HG02798 (cell line): Measurements from ENCODE around the gene ENTHD1.

Experiments used
- ATAC-seq: cut with Tn5 transposase; IDR thresholded peaks from one replicate; pipeline ENCODE4 v1.9.1; 2021; ENCODE audit warnings: mild to moderate bottlenecking; ENCODE audit not compliant: unreplicated experiment, poor library complexity

The ENTHD1 gene

DNA sequence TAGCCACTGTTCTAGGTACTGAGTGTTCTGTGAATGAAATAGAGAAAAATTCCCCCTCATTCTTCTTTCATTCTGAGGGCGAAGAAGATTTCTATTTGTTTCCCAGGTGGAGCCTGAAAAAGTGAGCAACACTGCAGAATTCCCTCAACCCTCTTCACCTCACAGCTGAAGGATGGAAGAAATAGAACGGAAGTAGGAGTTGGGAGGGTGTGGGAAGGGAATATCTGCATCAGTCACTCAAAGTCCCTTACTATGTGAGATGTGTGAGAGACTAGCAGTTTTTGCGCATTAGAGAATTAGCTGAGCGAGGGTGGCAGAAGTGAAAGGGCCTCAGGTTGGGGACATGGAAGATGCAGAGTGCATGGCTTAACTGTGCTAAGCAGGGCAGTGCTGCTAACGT is 88.4 kb downstream of the ENTHD1 start:
- no peak for ATAC-seq

GRCh38 chr22:39802682-39803081 is 90.9 kb downstream of the ENTHD1 start:
- ATAC-seq = no peak

- ATAC-seq = no peak
Measured at GRCh38 chr22:39800790-39801520, 92.6 kb downstream of the ENTHD1 start.

DNA sequence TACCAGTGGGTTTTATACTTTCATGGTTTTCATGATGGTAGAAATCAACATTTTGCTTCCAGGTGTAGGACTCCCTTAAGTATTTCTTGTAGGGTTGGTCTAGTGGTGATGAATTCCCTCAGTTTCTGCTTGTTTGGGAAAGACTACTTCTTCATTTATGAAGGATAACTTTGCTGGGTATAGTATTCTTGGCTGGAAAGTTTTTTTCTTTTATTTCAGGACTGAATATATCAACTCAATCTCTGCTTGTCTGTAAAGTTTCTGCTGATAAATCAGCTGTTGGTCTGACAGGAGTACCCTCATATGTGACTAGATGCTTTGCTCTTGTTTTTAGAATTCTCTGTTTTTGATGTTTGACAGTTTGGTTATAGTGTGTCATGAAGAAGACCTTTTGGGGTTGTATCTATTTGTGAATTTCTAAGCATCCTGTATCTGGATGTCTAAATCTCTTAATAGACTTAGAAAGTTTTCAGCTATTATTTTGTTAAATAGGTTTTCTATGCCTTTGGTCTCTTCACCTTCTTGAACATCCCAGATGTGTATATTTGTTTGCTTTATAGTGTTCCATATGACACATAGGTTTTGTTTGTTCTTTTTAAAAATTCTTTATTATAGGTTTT is 95.9 kb downstream of the ENTHD1 start:
- ATAC-seq = no peak

- ATAC-seq = no peak
Measured at GRCh38 chr22:39789788-39790187, 103.8 kb downstream of the ENTHD1 start.

DNA sequence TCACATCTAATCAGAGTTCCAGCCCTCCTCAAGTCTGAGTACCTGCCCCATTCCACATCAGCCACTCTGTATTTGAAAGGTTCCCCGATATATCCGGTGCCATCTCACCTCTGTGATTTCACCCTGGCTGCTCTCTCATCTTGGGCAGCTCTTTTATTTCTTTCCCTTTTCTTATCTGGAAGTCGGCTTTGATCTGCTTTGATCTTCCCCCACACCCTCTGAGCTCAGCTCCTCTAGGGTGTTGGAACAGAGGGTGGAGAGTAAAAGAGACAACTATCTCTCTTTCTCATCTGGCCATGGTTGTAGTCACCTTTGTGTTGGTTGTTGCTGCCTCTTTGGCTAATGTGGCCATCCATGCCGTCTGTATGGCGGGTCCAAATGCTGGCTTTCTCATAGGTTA is 108.3 kb downstream of the ENTHD1 start:
- ATAC-seq = no peak

GRCh38 chr22:39777716-39778454 is 115.7 kb downstream of the ENTHD1 start:
- ATAC-seq = no peak

- no peak for ATAC-seq
Measured at GRCh38 chr22:39776295-39777009, 117.1 kb downstream of the ENTHD1 start.

DNA sequence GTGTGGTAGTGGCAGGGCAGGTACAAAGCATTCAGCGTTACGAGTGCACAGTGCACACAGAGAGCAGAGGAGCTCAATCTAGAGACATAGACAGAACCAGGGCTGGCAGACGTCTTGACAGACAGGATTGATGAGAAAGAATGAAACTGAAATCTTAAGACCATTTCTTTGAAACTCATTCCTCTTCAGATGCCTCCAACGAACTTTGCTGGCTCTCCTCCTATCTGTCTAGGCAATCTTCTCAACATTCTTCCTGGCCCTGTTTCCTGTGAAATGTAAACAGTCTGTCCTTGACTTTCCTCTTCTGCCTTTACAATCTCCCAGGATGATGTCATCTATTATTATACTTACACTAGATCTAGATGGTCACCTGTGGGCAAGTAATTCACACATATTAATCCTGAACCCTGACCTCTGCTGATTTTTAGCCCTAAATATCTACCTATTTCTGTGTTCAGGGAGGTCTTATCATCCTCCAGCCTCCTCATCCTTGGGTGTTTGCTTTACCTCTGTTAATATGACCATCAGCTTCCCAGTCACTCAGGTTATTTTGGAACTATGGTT is 119.5 kb downstream of the ENTHD1 start:
- ATAC-seq = no peak

- ATAC-seq = no peak
Measured at GRCh38 chr22:39773503-39773902, 120.1 kb downstream of the ENTHD1 start.

- no peak for ATAC-seq
Measured at GRCh38 chr22:39771486-39771885, 122.1 kb downstream of the ENTHD1 start.

DNA sequence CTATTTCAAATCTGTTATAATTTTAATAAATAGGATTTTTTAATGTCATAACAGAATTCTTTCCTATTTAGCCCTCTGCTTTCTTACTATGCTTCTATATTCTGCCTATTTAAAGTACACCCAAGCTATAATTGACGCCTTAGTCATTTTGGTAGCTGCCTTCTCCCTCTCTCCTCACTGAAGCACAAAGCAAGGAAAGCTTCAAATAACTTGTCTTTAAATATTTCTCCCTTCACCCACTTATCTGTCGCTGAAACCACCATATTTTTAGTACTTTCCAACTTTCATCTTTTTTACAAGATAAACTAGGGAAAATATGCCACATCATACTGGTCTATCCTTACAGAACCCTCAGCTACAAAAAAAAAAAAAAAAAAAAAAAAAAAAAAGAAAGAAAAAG is 127.9 kb downstream of the ENTHD1 start:
- ATAC-seq = no peak

GRCh38 chr22:39765046-39765445 is 128.5 kb downstream of the ENTHD1 start:
- no peak for ATAC-seq

- ATAC-seq = no peak
Measured at GRCh38 chr22:39763276-39763675, 130.3 kb downstream of the ENTHD1 start.

GRCh38 chr22:39750759-39751158 is 142.8 kb downstream of the ENTHD1 start:
- ATAC-seq = no peak

DNA sequence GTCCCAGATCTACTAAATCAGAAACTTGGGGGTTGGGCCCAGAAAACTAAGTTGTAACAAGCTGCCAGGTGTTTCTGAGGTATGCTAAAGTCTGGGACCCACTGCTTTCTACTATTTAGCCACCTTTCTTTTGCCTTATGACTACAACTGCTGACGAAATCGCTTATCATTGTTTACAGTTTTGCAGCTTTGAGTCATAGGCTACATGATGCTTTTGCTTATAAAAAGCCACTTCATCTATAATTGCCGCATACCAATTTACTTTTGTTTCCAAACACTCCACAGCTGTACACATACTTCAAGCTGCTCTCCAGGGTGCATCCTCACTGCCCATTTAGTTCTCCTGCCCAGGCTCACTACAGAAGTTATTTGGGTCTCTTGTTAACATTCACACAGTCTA is 144.7 kb downstream of the ENTHD1 start:
- no peak for ATAC-seq

DNA sequence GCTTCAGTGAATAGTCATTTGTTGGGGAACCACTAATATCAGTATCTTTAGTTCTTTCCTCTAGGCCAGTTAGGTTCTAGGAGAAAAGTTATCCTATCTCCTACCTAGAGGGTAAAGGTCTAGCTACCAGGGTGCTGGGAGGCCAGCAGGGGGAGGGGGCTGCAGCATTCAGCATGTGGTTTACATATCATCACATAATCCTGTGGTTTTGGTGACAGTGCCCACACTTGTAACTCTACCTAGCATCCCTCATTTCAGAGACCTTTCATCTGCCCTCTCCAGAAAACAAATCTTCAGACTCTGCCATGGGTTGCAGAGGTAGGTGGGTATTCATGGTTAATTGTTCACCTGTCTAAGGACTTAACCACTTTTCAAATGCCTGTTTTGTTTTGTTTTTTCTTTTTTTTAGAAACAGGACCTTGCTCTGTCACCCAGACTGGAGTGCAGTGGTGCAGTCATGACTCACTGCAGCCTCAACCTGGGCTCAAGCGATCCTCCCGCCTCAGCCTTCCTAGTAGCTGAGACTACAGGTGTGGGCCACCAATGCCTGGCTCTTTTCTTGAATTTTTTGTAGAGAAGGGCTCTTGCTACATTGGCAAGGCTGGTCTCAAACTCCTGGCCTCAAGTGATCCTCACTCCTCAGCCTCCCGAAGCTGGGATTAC is 146.8 kb downstream of the ENTHD1 start:
- ATAC-seq = no peak

DNA sequence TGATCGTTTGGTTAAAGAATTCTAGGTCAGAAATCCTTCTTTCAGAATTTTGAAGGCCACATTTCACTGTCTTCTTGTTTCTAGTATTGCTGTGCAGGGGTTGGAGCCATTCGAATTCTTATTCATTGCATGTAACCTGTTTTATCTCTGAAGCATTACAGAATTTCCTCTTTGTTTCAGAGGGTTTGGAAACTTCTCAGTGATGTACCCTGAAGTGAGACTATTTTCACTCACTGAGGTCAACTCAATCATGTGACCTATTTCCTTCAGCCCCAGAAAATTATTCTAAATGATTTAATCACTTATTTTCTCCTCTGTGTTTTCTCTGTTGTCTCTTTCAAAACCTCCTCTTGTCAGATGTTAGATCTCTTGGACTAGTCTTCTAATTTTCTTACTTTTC is 147.8 kb downstream of the ENTHD1 start:
- ATAC-seq = no peak

GRCh38 chr22:39744353-39744752 is 149.2 kb downstream of the ENTHD1 start:
- ATAC-seq = no peak

GRCh38 chr22:39743935-39744334 is 149.6 kb downstream of the ENTHD1 start:
- ATAC-seq = no peak
